SK-N-SH treated with all-trans-retinoic acid at 6 μM for 48 hours (cell line): Measurements from ENCODE around the gene MAGOHB.

Experiments
- ATAC-seq: fragments of 200-7000 bp; cut with Tn5 transposase; 3 replicates; pipeline ENCODE4 v1.9.1; 2020; ENCODE audit warnings: mild to moderate bottlenecking, moderate library complexity
- ARNTL ChIP-seq: fragments of 450-650 bp; formaldehyde crosslinking; IDR thresholded peaks from 2 replicates; pipeline ENCODE4 v1.5.0; 2020; ENCODE audit warnings: low read depth, mild to moderate bottlenecking, moderate library complexity, borderline replicate concordance
- BACH2 ChIP-seq: fragments of 250-450 bp; sonication (Bioruptor Pico); IDR thresholded peaks from 2 replicates; pipeline ENCODE4 v1.9.0; 2021; ENCODE audit warnings: mild to moderate bottlenecking, borderline replicate concordance
- CREB5 ChIP-seq: fragments of 250-450 bp; sonication (Bioruptor Pico); IDR thresholded peaks from 2 replicates; pipeline ENCODE4 v1.5.1; 2020; ENCODE audit warnings: low read depth, mild to moderate bottlenecking, moderate library complexity
- CSDC2 ChIP-seq: fragments of 250-450 bp; sonication (Bioruptor Pico); IDR thresholded peaks from 2 replicates; pipeline ENCODE4 v1.5.0; 2020; ENCODE audit warnings: mild to moderate bottlenecking, moderate library complexity
- CSRNP3 ChIP-seq: fragments of 250-450 bp; sonication (Bioruptor Pico); IDR thresholded peaks from 2 replicates; pipeline ENCODE4 v1.5.1; 2021; ENCODE audit warnings: mild to moderate bottlenecking, moderate library complexity
- ESRRG ChIP-seq: fragments of 250-450 bp; sonication (Bioruptor Pico); IDR thresholded peaks from 2 replicates; pipeline ENCODE4 v1.6.1; 2021; ENCODE audit warnings: mild to moderate bottlenecking
- GLIS3 ChIP-seq: fragments of 250-450 bp; sonication (Bioruptor Pico); IDR thresholded peaks from 2 replicates; pipeline ENCODE4 v1.5.0; 2020; ENCODE audit warnings: mild to moderate bottlenecking, moderate library complexity
- ISL1 ChIP-seq: fragments of 250-450 bp; sonication (Bioruptor Pico); IDR thresholded peaks from 2 replicates; pipeline ENCODE4 v2.1.2; 2022; ENCODE audit warnings: mild to moderate bottlenecking, moderate library complexity
- POU6F1 ChIP-seq: fragments of 250-450 bp; sonication (Bioruptor Pico); IDR thresholded peaks from 2 replicates; pipeline ENCODE4 v1.8.0; 2021; ENCODE audit warnings: low read depth, mild to moderate bottlenecking, moderate library complexity, borderline replicate concordance
- PPARA ChIP-seq: fragments of 250-450 bp; sonication (Bioruptor Pico); IDR thresholded peaks from 2 replicates; pipeline ENCODE4 v1.5.0; 2020; ENCODE audit warnings: mild to moderate bottlenecking, borderline replicate concordance
- SNAI2 ChIP-seq: fragments of 250-450 bp; sonication (Bioruptor Pico); IDR thresholded peaks from 2 replicates; pipeline ENCODE4 v1.5.0; 2020; ENCODE audit warnings: mild to moderate bottlenecking, moderate library complexity
- TCF4 ChIP-seq: fragments of 250-450 bp; sonication (Bioruptor Pico); IDR thresholded peaks from 2 replicates; pipeline ENCODE4 v1.8.0; 2021; ENCODE audit warnings: mild to moderate bottlenecking, moderate library complexity, borderline replicate concordance
- TOX ChIP-seq: fragments of 250-450 bp; sonication (Bioruptor Pico); IDR thresholded peaks from 2 replicates; pipeline ENCODE4 v1.8.0; 2021; ENCODE audit warnings: mild to moderate bottlenecking, moderate library complexity, borderline replicate concordance
- TSHZ2 ChIP-seq: fragments of 250-450 bp; sonication (Bioruptor Pico); IDR thresholded peaks from 2 replicates; pipeline ENCODE4 v1.5.0; 2020; ENCODE audit warnings: mild to moderate bottlenecking, moderate library complexity
- ZC3H10 ChIP-seq: fragments of 250-450 bp; sonication (Bioruptor Pico); IDR thresholded peaks from 2 replicates; pipeline ENCODE4 v1.5.1; 2021; ENCODE audit warnings: mild to moderate bottlenecking, moderate library complexity
- ZFP30 ChIP-seq: fragments of 450-650 bp; formaldehyde crosslinking; IDR thresholded peaks from 2 replicates; pipeline ENCODE4 v1.5.0; 2022; ENCODE audit warnings: mild to moderate bottlenecking, moderate library complexity
- ZNF565 ChIP-seq: fragments of 450-650 bp; formaldehyde crosslinking; conservative IDR thresholded peaks from 2 replicates; pipeline ENCODE4 v1.5.0; 2020; ENCODE audit warnings: low read depth, mild to moderate bottlenecking, moderate library complexity
- ZNF70 ChIP-seq: fragments of 450-650 bp; formaldehyde crosslinking; IDR thresholded peaks from 2 replicates; pipeline ENCODE4 v1.5.0; 2020; ENCODE audit warnings: mild to moderate bottlenecking, moderate library complexity
- ZNF8 ChIP-seq: fragments of 450-650 bp; formaldehyde crosslinking; IDR thresholded peaks from 2 replicates; pipeline ENCODE4 v1.5.0; 2020; ENCODE audit warnings: mild to moderate bottlenecking, moderate library complexity

The MAGOHB gene

GRCh38 chr12:10620078-10620779, 6.8 kb upstream of the MAGOHB start:
- ATAC-seq, result no peak

GRCh38 chr12:10618338-10618987, 5.1 kb upstream of the MAGOHB start:
- TF ChIP-seq CREB5 (no peak), GLIS3 (CRISPR knock-in tag) (no peak), BACH2 (CRISPR knock-in tag) (no peak), TSHZ2 (no peak), ZFP30 (CRISPR knock-in tag) (no peak), TOX (CRISPR knock-in tag) (no peak)

More at GRCh38 chr12:10620078-10620779, 6.8 kb upstream of the MAGOHB start:
- TF ChIP-seq CREB5 (no peak), ZNF70 (CRISPR knock-in tag) (no peak), ZNF565 (CRISPR knock-in tag) (no peak), TSHZ2 (no peak), CSDC2 (no peak), TCF4 (CRISPR knock-in tag) (no peak), PPARA (no peak)

GRCh38 chr12:10617863-10618262, 4.5 kb upstream of the MAGOHB start:
- TF ChIP-seq CSDC2 (no peak), ZFP30 (CRISPR knock-in tag) (no peak), GLIS3 (CRISPR knock-in tag) (no peak), ISL1 (CRISPR knock-in tag) (no peak), ZNF70 (CRISPR knock-in tag) (no peak), TCF4 (CRISPR knock-in tag) (no peak), BACH2 (CRISPR knock-in tag) (no peak), TSHZ2 (no peak)
- ATAC-seq, result no peak

More at GRCh38 chr12:10618338-10618987, 5.1 kb upstream of the MAGOHB start:
- peak; percentile 40; the same call in 2 of the 3 replicates for ATAC-seq

GRCh38 chr12:10615532-10615931, 2.1 kb upstream of the MAGOHB start:
- ATAC-seq, result no peak
- TF ChIP-seq POU6F1 (CRISPR knock-in tag) (no peak), SNAI2 (CRISPR knock-in tag) (no peak), ARNTL (no peak), PPARA (no peak), CSRNP3 (CRISPR knock-in tag) (no peak), ZNF8 (CRISPR knock-in tag) (no peak), CSDC2 (no peak), ZC3H10 (CRISPR knock-in tag) (no peak), ESRRG (CRISPR knock-in tag) (no peak)
